Hematopoietic multipotent progenitor cell treated with erythropoietin and hydrocortisone succinate and interleukin-3 and kit ligand, for 17 days (in vitro differentiated cells): ENCODE measurements around the gene ZNRD2.
A peak's percentile ranks its signal among the peaks of the same experiment; 100 is the strongest.

Source experiments
- DNase-seq: peaks from one replicate; pipeline ENCODE4 v3.0.0-alpha.2; 2015; ENCODE audit warnings: low spot score

Gene ZNRD2

DNA sequence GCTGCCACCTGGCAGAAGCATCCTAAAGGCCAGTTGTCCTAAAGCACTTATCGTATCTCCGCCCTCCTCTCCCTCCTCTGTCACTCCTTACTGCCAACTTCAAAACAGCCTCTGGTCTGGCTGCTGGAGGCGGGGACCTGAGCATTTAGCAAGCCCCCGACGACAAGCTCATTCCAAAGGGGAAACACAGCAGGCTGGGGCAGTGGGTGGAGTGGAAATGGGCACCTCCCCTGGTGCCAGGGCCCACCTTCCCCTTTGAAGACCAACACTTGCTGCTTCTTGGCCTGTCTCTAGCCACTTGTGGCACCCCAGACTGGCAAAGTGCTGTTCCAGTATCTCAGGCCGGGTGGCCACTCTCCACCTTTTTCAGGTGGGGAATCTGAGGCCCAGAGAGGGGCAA lies 40.1 kb downstream of the ZNRD2 start:
- DNase-seq: peak; percentile 19

GRCh38 chr11:65611028-65611757 lies 40.9 kb downstream of the ZNRD2 start:
- no peak for DNase-seq

DNA sequence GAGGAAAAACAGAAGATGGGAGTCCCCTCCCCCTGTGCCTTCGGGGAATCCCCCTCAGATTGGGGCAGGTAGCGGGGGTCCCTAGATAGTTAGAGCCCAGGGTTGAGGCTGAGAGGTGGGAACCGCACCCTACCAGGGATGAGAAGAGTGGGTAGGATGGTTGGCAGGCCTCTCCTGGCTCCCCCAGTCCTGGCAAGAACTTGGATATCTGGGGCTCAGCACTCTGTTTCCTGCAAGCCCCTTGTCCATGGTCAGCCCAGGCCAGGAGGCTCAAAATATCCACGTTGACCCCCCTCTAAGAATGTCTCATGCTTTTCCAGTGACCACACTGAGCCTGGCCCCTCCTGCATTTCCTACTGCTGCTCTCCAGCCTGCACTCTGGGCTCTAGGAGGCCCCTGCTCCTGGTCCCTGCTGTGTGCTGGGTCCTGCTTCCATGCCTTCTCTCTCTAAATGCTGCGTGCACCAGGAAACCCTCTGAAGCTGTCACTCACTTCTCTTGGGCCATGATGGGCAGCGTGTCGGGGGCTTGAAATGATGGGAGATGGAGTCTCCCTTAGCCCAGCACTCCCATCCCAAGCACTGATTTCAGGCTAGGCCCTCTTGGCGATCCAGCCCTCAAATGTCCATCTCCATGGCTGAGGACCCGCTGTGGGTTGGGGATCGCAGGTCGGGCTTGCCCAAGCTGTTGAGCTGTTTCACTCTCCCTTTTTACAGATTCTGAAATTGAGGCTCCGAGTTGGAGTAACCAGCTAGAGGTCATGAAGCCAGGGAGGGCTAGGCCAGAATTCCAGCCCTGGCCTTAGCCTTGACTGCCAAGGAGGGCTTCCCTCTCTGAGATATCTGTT lies 41.7 kb downstream of the ZNRD2 start:
- no peak for DNase-seq

- no peak for DNase-seq
Measured at GRCh38 chr11:65612691-65613090, 42.4 kb downstream of the ZNRD2 start.

GRCh38 chr11:65613091-65613928 lies 43.0 kb downstream of the ZNRD2 start:
- DNase-seq: no peak

DNA sequence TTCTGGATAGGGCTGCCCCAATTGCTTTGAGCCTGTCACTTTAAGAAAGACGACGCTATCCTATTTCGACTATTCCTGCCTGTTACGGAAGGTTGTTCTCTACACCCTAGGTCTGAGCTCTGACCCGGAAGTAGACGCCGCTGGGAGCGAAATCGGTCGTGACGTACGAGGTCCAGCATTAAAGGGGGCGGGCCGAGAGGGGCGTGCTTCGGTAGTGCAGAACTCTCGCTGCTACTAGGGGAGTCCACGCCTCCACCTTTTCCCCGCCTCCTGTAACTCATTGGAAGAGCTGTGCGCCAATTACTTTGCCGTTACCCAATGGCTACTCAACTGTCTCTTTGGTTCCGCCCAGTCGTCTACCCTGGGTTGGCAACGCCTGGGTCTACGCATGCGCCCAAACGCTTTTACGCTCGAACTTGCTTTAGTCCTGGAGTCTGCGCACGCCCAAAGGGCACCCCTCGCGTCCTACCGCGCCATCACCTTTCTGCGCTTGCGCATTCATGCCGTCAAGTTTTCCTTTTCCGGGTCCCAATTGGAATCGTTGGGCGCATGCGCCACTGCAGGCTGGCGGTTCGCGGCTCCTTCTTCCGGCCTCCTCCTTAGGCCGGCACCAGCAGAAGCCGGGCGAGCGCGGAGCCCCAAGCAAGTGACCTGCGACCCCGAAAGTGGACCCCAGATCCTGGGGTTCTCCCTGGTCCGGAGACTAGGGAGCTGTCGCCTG lies 45.1 kb downstream of the ZNRD2 start, which contains the start of gene PCNX3:
PCNX3 (plus strand) TSS at position 548 of the 721 bp plus-strand sequence. CDS start 536 bp downstream, outside the sequence.
- peak; percentile 100 for DNase-seq

DNA sequence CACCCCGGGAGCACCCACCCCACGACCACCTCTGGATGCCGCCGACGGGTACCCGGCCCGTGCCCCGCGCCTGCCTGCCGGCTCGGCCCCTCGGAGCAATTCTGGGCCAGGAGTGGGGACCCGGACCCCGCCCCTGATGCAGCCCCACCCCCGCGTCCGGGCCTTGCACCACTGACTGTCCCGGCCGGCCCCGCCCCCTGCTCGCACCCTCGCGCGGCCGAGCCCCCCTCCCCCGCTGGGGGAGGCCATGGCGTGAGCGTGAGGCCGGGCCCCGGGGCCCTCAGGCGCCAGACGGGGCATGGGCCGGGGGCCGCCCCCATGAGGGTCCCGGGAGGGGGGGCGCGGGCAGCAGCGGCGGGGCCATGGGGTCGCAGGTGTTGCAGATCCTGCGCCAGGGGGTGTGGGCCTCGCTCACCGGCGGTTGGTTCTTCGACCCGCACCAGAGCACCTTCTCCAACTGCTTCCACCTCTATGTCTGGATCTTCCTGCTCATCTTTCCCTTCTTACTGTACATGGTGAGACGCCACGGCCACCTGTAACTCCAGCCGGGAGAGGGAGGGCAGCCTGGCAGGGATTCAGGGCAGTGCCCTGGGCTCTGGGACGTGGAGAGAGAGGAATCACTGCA lies 45.8 kb downstream of the ZNRD2 start:
- peak; percentile 35 for DNase-seq

- no peak for DNase-seq
Measured at GRCh38 chr11:65616575-65617001, 46.3 kb downstream of the ZNRD2 start.

- DNase-seq: no peak
Measured at GRCh38 chr11:65617136-65617850, 47.0 kb downstream of the ZNRD2 start.

GRCh38 chr11:65617990-65618751 lies 47.9 kb downstream of the ZNRD2 start:
- DNase-seq: no peak

DNA sequence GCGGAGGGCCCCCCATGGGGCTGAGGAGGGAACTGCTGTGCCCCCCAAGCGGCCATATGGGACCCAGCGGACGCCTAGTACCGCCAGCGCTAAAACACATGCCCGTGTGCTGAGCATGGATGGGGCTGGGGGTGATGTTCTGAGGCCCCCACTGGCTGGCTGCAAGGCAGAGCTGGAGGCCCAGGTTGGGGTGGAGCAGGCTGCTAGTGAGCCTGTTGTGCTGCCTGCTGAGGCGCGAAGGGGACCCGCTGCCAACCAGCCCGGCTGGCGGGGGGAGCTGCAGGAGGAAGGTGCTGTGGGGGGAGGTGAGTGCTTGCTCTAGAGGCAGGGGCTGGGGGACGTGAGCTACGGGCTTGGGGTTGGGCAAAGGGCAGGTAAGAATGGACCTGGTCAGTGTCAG lies 48.5 kb downstream of the ZNRD2 start:
- no peak for DNase-seq

- DNase-seq: no peak
Measured at GRCh38 chr11:65619281-65619928, 49.1 kb downstream of the ZNRD2 start.

- DNase-seq: no peak
Measured at GRCh38 chr11:65620666-65621065, 50.4 kb downstream of the ZNRD2 start.

DNA sequence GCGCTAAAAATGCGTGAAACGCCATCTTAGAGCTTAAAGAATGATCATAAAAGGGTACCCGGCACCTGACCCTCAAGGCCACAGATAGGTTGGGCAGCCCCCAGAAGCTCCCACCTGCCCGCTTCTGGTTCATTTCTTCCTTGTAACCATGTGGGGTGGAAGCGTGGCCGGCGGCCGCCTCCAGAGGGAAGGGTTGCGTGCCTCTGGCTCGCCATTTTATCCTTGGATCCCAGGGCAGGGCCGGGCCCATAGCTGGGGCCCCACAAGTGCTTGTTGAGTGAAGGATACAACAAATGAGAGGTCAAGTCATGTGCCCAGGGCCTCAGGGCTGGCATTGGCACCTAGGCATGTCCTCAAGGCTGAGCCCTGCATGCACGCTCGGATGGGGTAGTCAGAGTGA lies 51.2 kb downstream of the ZNRD2 start:
- no peak for DNase-seq
